ENCODE measurements around the gene UTP11. TPM values are rescaled to one million over a fixed set of nuclear protein-coding genes. Genes with fewer than 3 reads are reported as not detected.
A peak's percentile ranks its signal among the peaks of the same experiment; 100 is the strongest.

The UTP11 gene
- total and polyA plus RNA-seq, 2 of the 8 experiments (the other 6 are each of a cell fraction or from before 2014, with no cell fraction given) = 19.5 to 60.5 TPM

GRCh38 chr1:38053416-38054091, 41.0 kb downstream of the UTP11 start:
- Histone ChIP-seq H4K8ac (ENCODE audit: extremely low read depth, insufficient read depth, low read length) (no peak overlapping the region), H3K9me3 (ENCODE audit: insufficient read depth in 2 of 2, low read depth in 1 of 2, low read length in 1 of 2) (no peaks in the 10 kb centered on the region), H4K91ac (replicated peaks; ENCODE audit: insufficient read length, low read length) (no peak overlapping the region), H3K4me1 (replicated peaks in 1 of 4; ENCODE audit: control insufficient read depth in 3 of 4, insufficient read depth in 4 of 4, low read length in 3 of 4) (peaks cover 0 to 14% (median 8%) of the 10 kb centered on the region in 4 experiments), H3K79me2 (ENCODE audit: control insufficient read depth in 1 of 2, insufficient read depth in 2 of 2, low read length in 2 of 2) (peaks cover 0 to 6% of the 10 kb centered on the region in 2 experiments; a peak in 1 of 4 replicates), H3K23me2 (ENCODE audit: low read depth, low read length) (0 out of 2 replicates have a peak, but pooled peaks cover 2% of the 10 kb centered on the region), H2AK5ac (ENCODE audit: low read depth, low read length) (no peak overlapping the region), H3K79me1 (ENCODE audit: low read depth, low read length) (peaks cover 6% of the 10 kb centered on the region), H2AFZ (ENCODE audit: low read length) (no peak overlapping the region), H4K20me1 (replicated peaks in 1 of 2; ENCODE audit: control insufficient read depth in 1 of 2, insufficient read depth in 2 of 2, low read length in 2 of 2) (peaks cover 4% of the 10 kb centered on the region in 2 experiments), H3K14ac (ENCODE audit: insufficient read length) (no peak overlapping the region), H2BK15ac (ENCODE audit: low read length) (no peak overlapping the region), H3K23ac (ENCODE audit: insufficient read length) (no peak overlapping the region), H3K27me3 (replicated peaks in 1 of 4; ENCODE audit: control insufficient read depth in 3 of 4, extremely low read depth in 1 of 4, insufficient read depth in 3 of 4, low read length in 3 of 4) (peaks cover 0 to 5% (median 2%) of the 10 kb centered on the region in 4 experiments; a peak in 4 of 7 replicates), H3K56ac (replicated peaks; ENCODE audit: insufficient read length, low read depth, low read length) (no peak overlapping the region), H3K4me2 (ENCODE audit: insufficient read depth in 1 of 2, low read depth in 2 of 2, low read length in 2 of 2) (peak overlapping the region; percentile 33 to 39; a peak in 3 of 4 replicates), H2BK20ac (ENCODE audit: low read length) (no peak overlapping the region), H3K36me3 (ENCODE audit: control insufficient read depth in 2 of 4, insufficient read depth in 4 of 4, low read length in 3 of 4) (no peaks in the 10 kb centered on the region), H3K4ac (replicated peaks; ENCODE audit: insufficient read length, low read depth, low read length) (no peak overlapping the region), H4K5ac (ENCODE audit: insufficient read length, low read depth, low read length) (no peak overlapping the region), H2BK5ac (ENCODE audit: low read depth, low read length) (no peak overlapping the region), H2BK120ac (replicated peaks; ENCODE audit: low read depth, low read length) (no peak overlapping the region), H2BK12ac (ENCODE audit: low read depth, low read length) (no peak overlapping the region), H3K4me3 (ENCODE audit: extremely low read depth in 1 of 4, insufficient read depth in 2 of 4, low read depth in 3 of 4, low read length in 4 of 4) (no peak overlapping the region), H3K18ac (ENCODE audit: extremely low read depth, low read length) (no peak overlapping the region), H3K9ac (replicated peaks in 1 of 4; ENCODE audit: extremely low read depth in 1 of 4, low read depth in 3 of 4, low read length in 3 of 4) (no peak overlapping the region), H3K27ac (ENCODE audit: low read depth, low read length) (no peak overlapping the region)
- CTCF ChIA-PET (ENCODE audit: partially characterized antibody) = interaction anchor here (0.8 to 18.0 kb wide), 13 partner anchors 8 to 473 kb away, joined by 3 to 212 read pairs (median 3); no protein-coding TSS in a partner anchor
- POLR2A ChIA-PET (ENCODE audit: partially characterized antibody) = interaction anchor here (0.6 to 1.9 kb wide), 9 partner anchors 10 to 379 kb away, joined by 3 to 5 read pairs (median 3); no protein-coding TSS in a partner anchor
- WGBS, 2 experiments (ENCODE audit: extremely low coverage in 1 of 2, insufficient coverage in 1 of 2, insufficient read length in 1 of 2, insufficient replicate concordance in 2 of 2, low coverage in 1 of 2, low lambda C conversion rate in 2 of 2, missing lambda C conversion rate in 1 of 2) = 64% methylated on average over 7 of the region's 7 CpGs; no CpG with 5 or more reads in 1 of the 2 experiments
- FAIRE-seq (no peak), DNase-seq (ENCODE audit: low read depth in 1 of 2, low spot score in 2 of 2) (no peak)
- no peak for TF ChIP-seq ZNF274 (IDR thresholded peaks at IDR 0.05; ENCODE audit: borderline replicate concordance, extremely low read depth, low read length)
- TF ChIP-seq, protein P1, sequence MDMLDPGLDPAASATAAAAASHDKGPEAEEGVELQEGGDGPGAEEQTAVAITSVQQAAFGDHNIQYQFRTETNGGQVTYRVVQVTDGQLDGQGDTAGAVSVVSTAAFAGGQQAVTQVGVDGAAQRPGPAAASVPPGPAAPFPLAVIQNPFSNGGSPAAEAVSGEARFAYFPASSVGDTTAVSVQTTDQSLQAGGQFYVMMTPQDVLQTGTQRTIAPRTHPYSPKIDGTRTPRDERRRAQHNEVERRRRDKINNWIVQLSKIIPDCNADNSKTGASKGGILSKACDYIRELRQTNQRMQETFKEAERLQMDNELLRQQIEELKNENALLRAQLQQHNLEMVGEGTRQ (IDR thresholded peaks at IDR 0.05; ENCODE audit: low read length) = no peak
- TF ChIP-seq TCF12 (IDR thresholded peaks at IDR 0.05; ENCODE audit: low read depth, low read length) = no peak
- no peak for TF ChIP-seq CTBP2 (IDR thresholded peaks at IDR 0.05; ENCODE audit: borderline replicate concordance, insufficient read depth, insufficient read length, low read length)
- TF ChIP-seq NRF1 (IDR thresholded peaks at IDR 0.05; ENCODE audit: low read depth, low read length) = no peak
- no peak for TF ChIP-seq CREB1 (IDR thresholded peaks at IDR 0.05)
- TF ChIP-seq KDM1A (IDR thresholded peaks at IDR 0.05; ENCODE audit: borderline replicate concordance, low read length) = no peak
- no peak for TF ChIP-seq FOSL1 (IDR thresholded peaks at IDR 0.05; ENCODE audit: insufficient read depth, low read depth, low read length)
- TF ChIP-seq POLR2AphosphoS5 (IDR thresholded peaks at IDR 0.05; ENCODE audit: low read depth, low read length) = no peak
- no peak for TF ChIP-seq CHD2 (IDR thresholded peaks at IDR 0.05; ENCODE audit: low read length)
- no peak for TF ChIP-seq KDM5A (IDR thresholded peaks at IDR 0.05; ENCODE audit: low read length)
- no peak for TF ChIP-seq TAF7 (optimal IDR thresholded peaks at IDR 0.05; ENCODE audit: borderline replicate concordance, low read depth, low read length)
